SK-N-SH (cell line): ENCODE data around the gene MOCOS. TPM values are rescaled to one million over a fixed set of nuclear protein-coding genes. Genes with fewer than 3 reads are reported as not detected.

Source experiments
- CTCF ChIA-PET: fragments of 300-600, 350-600 bp; formaldehyde crosslinking; extraction: SDS; loops from one replicate; lab custom pipeline; 2021; lab: Yijun Ruan, JAX
- POLR2A ChIA-PET: fragments of 350-600 bp; sonication (Branson Sonifier 250); formaldehyde crosslinking; extraction: SDS; loops from one replicate; lab custom pipeline; 2020; ENCODE audit warnings: antibody characterized with exemption, inconsistent platforms; lab: Yijun Ruan, JAX
- DNase-seq: peaks from one replicate; pipeline ENCODE4 v3.0.0; 2012
- H2AFZ ChIP-seq: fragments of 200-600 bp; sonication (generic); 2 replicates; pipeline ENCODE4 v1.8.1; 2016; ENCODE audit warnings: antibody characterized with exemption, mild to moderate bottlenecking, low read depth
- H3F3A ChIP-seq: fragments of 200-600 bp; sonication (generic); replicated peaks from 2 replicates; pipeline ENCODE3; 2016; ENCODE audit warnings: antibody characterized with exemption, mild to moderate bottlenecking; ENCODE audit not compliant: insufficient read depth
- H3K27ac ChIP-seq, 2 experiments: fragments of 200-500 bp in 1 of 2; fragments of 200-600 bp in 1 of 2; sonication (Bioruptor generic) in 1 of 2; sonication (generic), shearing (Covaris generic) in 1 of 2; 2 replicates each; pipeline versions ENCODE4 v1.5.1 to v1.6.1; 2014 to 2016; ENCODE audit warnings: low read depth in 2 of 2, inconsistent platforms in 1 of 2, low read length in 1 of 2, mild to moderate bottlenecking in 1 of 2, mixed read lengths in 1 of 2
- H3K27me3 ChIP-seq: fragments of 200-600 bp; sonication (generic), shearing (Covaris generic); 2 replicates; pipeline ENCODE4 v1.6.1; 2016; ENCODE audit warnings: mixed run types; ENCODE audit not compliant: insufficient read depth
- H3K36me3 ChIP-seq, 2 experiments: fragments of 200-500 bp in 1 of 2; fragments of 200-600 bp in 1 of 2; sonication (Bioruptor generic) in 1 of 2; sonication (generic) in 1 of 2; replicated peaks in 1 of 2; 2 replicates each; pipeline versions ENCODE3 to v1.5.1; 2014 to 2016; ENCODE audit warnings: low read length in 1 of 2, mild to moderate bottlenecking in 1 of 2; ENCODE audit not compliant: insufficient read depth in 2 of 2, control insufficient read depth in 1 of 2
- H3K4me1 ChIP-seq, 2 experiments: fragments of 200-500 bp in 1 of 2; fragments of 200-600 bp in 1 of 2; sonication (Bioruptor generic) in 1 of 2; sonication (generic), shearing (Covaris generic) in 1 of 2; 2 replicates each; pipeline versions ENCODE4 v1.5.1 to v1.6.1; 2014 to 2016; ENCODE audit warnings: low read depth in 1 of 2, low read length in 1 of 2, mixed run types in 1 of 2; ENCODE audit not compliant: insufficient read depth in 2 of 2, control insufficient read depth in 1 of 2
- H3K4me2 ChIP-seq: fragments of 200-600 bp; sonication (generic), shearing (Covaris generic); 2 replicates; pipeline ENCODE4 v1.6.1; 2017; ENCODE audit warnings: mixed run types
- H3K4me3 ChIP-seq, 2 experiments: fragments of 200-500 bp in 1 of 2; fragments of 200-600 bp in 1 of 2; sonication (Bioruptor generic) in 1 of 2; sonication (generic), shearing (Covaris generic) in 1 of 2; 2 replicates each; pipeline versions ENCODE4 v1.5.1 to v1.8.1; 2014 to 2016; ENCODE audit warnings: low read depth in 2 of 2, inconsistent platforms in 1 of 2, low read length in 1 of 2, mild to moderate bottlenecking in 1 of 2, mixed read lengths in 1 of 2, moderate library complexity in 1 of 2
- H3K79me2 ChIP-seq: fragments of 200-600 bp; sonication (generic); 2 replicates; pipeline ENCODE4 v1.8.1; 2017; ENCODE audit warnings: mild to moderate bottlenecking; ENCODE audit not compliant: insufficient read depth
- H3K9ac ChIP-seq: fragments of 200-600 bp; sonication (generic); 2 replicates; pipeline ENCODE4 v1.6.1; 2017; ENCODE audit warnings: mixed run types
- H3K9me2 ChIP-seq: fragments of 200-600 bp; sonication (generic); 2 replicates; pipeline ENCODE4 v1.6.1; 2017; ENCODE audit warnings: mixed run types
- H3K9me3 ChIP-seq: fragments of 200-600 bp; sonication (generic); 2 replicates; pipeline ENCODE4 v1.6.1; 2017; ENCODE audit warnings: mixed run types, mild to moderate bottlenecking, moderate library complexity
- H4K20me1 ChIP-seq: fragments of 200-600 bp; sonication (generic); 2 replicates; pipeline ENCODE4 v1.6.1; 2017; ENCODE audit warnings: mild to moderate bottlenecking, mixed run types; ENCODE audit not compliant: insufficient read depth
- CHD2 ChIP-seq: fragments of 150-350 bp; IDR thresholded peaks from 2 replicates; pipeline ENCODE4 v1.6.1; 2018; ENCODE audit warnings: low read length; ENCODE audit not compliant: partially characterized antibody
- EP300 ChIP-seq, 2 experiments: IDR thresholded peaks; 2 replicates each; pipeline versions ENCODE4 v1.4.0 to v1.6.1; 2012; ENCODE audit warnings: borderline replicate concordance in 1 of 2, low read depth in 1 of 2, low read length in 1 of 2
- EZH2phosphoT487 ChIP-seq: fragments of 200-600 bp; sonication (generic); IDR thresholded peaks from 2 replicates; pipeline ENCODE4 v1.6.1; 2017; ENCODE audit warnings: low read depth, mixed run types, mild to moderate bottlenecking, antibody characterized with exemption, moderate library complexity, borderline replicate concordance
- FOXJ3 ChIP-seq: sonication (generic); formaldehyde crosslinking; IDR thresholded peaks from 2 replicates; pipeline ENCODE4 v1.5.1; 2020; ENCODE audit warnings: mild to moderate bottlenecking, missing genetic modification reagents
- GABPA ChIP-seq: IDR thresholded peaks from 2 replicates; pipeline ENCODE4 v1.4.0; 2012; ENCODE audit warnings: low read depth, mild to moderate bottlenecking
- IRF3 ChIP-seq: fragments of 150-350 bp; IDR thresholded peaks from 2 replicates; pipeline ENCODE4 v1.6.1; 2016; ENCODE audit warnings: mild to moderate bottlenecking, low read depth, low read length
- JUND ChIP-seq: IDR thresholded peaks from 2 replicates; pipeline ENCODE4 v1.4.0; 2012
- MEF2A ChIP-seq: IDR thresholded peaks from 2 replicates; pipeline ENCODE4 v1.4.0; 2012; ENCODE audit warnings: low read depth, borderline replicate concordance
- MXI1 ChIP-seq: IDR thresholded peaks from 2 replicates; pipeline ENCODE4 v1.6.1; 2012; ENCODE audit warnings: mild to moderate bottlenecking, low read depth, low read length, improper control_type of control experiment
- NRF1 ChIP-seq: IDR thresholded peaks from 2 replicates; pipeline ENCODE4 v1.6.1; 2012; ENCODE audit warnings: low read depth, mild to moderate bottlenecking, low read length
- POLR2AphosphoS5 ChIP-seq: IDR thresholded peaks from 2 replicates; pipeline ENCODE4 v1.6.1; 2012; ENCODE audit warnings: low read depth, low read length
- RCOR1 ChIP-seq: fragments of 150-350 bp; IDR thresholded peaks from 2 replicates; pipeline ENCODE4 v1.6.1; 2017; ENCODE audit warnings: antibody characterized with exemption, low read length
- RFX5 ChIP-seq: IDR thresholded peaks from 2 replicates; pipeline ENCODE4 v1.6.1; 2012; ENCODE audit warnings: mild to moderate bottlenecking, improper control_type of control experiment, low read length
- RXRA ChIP-seq: IDR thresholded peaks from 2 replicates; pipeline ENCODE4 v1.4.0; 2012; ENCODE audit warnings: low read depth, mild to moderate bottlenecking, borderline replicate concordance
- SIN3A ChIP-seq: IDR thresholded peaks from 2 replicates; pipeline ENCODE4 v1.6.1; 2012; ENCODE audit warnings: low read depth, mild to moderate bottlenecking, low read length, moderate library complexity, borderline replicate concordance
- USF1 ChIP-seq: IDR thresholded peaks from 2 replicates; pipeline ENCODE4 v1.4.0; 2012; ENCODE audit warnings: low read depth, borderline replicate concordance
- USF2 ChIP-seq: fragments of 150-350 bp; IDR thresholded peaks from 2 replicates; pipeline ENCODE4 v1.6.1; 2017; ENCODE audit warnings: antibody characterized with exemption, low read length, low read depth, borderline replicate concordance
- YY1 ChIP-seq: IDR thresholded peaks from 2 replicates; pipeline ENCODE4 v1.4.0; 2012; ENCODE audit warnings: low read depth, mild to moderate bottlenecking
- ZBTB33 ChIP-seq: IDR thresholded peaks from 2 replicates; pipeline ENCODE4 v1.4.0; 2012; ENCODE audit warnings: low read depth, borderline replicate concordance
- WGBS: methylation state at CpG from one replicate; pipeline ENCODE4 v1.1.6; 2017; ENCODE audit warnings: low lambda C conversion rate; 5-methylcytosine and 5-hydroxymethylcytosine counted together
- polyA plus RNA-seq, 3 experiments: library from polyadenylated mRNA; depleted of rRNA; stranded (reverse); fragments of >200 nt; gene quantifications; 2 replicates each; pipeline ENCODE4 v1.2.3, GENCODE V29; 2012

Gene MOCOS
- polyA plus RNA-seq, 1 of the 3 experiments (the other 2 are of a cell fraction): 1.2 TPM

- H3K79me2 ChIP-seq: no peaks in the 10 kb centered on the region
- H3K9ac ChIP-seq: no peak overlapping the region
- H3K9me2 ChIP-seq: no peaks in the 10 kb centered on the region
- ChIA-PET POLR2A (no interaction called here), CTCF (interaction anchor here (1.2 to 3.1 kb wide), 6 partner anchors 10 to 518 kb away, joined by 3 to 12 read pairs (median 4); partner anchors contain the start of gene SLC39A6)
- H3K27me3 ChIP-seq: no peaks in the 10 kb centered on the region
- H4K20me1 ChIP-seq: no peaks in the 10 kb centered on the region
- no peak overlapping the region for H2AFZ ChIP-seq
- WGBS: 82% methylated on average over 8 of the region's 8 CpGs
- H3K4me3 ChIP-seq: no peak overlapping the region
- no peak overlapping the region for H3K4me2 ChIP-seq
- H3K27ac ChIP-seq: no peak overlapping the region
- no peaks in the 10 kb centered on the region for H3K9me3 ChIP-seq
- no peaks in the 10 kb centered on the region for H3F3A ChIP-seq
- H3K4me1 ChIP-seq: no peaks in the 10 kb centered on the region; a peak in 1 of 4 replicates
- no peak for DNase-seq
- no peak for TF ChIP-seq RFX5
- no peak for TF ChIP-seq SIN3A
- TF ChIP-seq GABPA: no peak
- no peak for TF ChIP-seq ZBTB33
- no peak for TF ChIP-seq MEF2A
- no peak for TF ChIP-seq FOXJ3 (CRISPR knock-in tag)
- TF ChIP-seq JUND: no peak
- no peak for TF ChIP-seq POLR2AphosphoS5
- no peak for TF ChIP-seq RXRA
- TF ChIP-seq MXI1: no peak
- no peak for TF ChIP-seq USF2
- no peak for TF ChIP-seq EP300 (IDR thresholded peaks at IDR 0.05; ENCODE audit: borderline replicate concordance in 1 of 2, low read depth in 1 of 2, low read length in 1 of 2)
- no peak for TF ChIP-seq IRF3
- TF ChIP-seq CHD2: no peak
- TF ChIP-seq RCOR1: no peak
- no peak for TF ChIP-seq EZH2phosphoT487
- no peak for TF ChIP-seq YY1
- no peak for TF ChIP-seq NRF1
- TF ChIP-seq USF1: no peak
- H3K36me3 ChIP-seq: no peaks in the 10 kb centered on the region
These were observed 86.9 kb downstream of the MOCOS start for GRCh38 chr18:36274083-36274715.
